HG03558 (cell line): ENCODE measurements around the gene CACNA2D4.

Experiments used
- ATAC-seq: cut with Tn5 transposase; IDR thresholded peaks from one replicate; pipeline ENCODE4 v1.9.1; 2021; ENCODE audit warnings: moderate number of reproducible peaks; ENCODE audit not compliant: unreplicated experiment; ENCODE audit errors: extremely low read depth

Gene CACNA2D4

DNA sequence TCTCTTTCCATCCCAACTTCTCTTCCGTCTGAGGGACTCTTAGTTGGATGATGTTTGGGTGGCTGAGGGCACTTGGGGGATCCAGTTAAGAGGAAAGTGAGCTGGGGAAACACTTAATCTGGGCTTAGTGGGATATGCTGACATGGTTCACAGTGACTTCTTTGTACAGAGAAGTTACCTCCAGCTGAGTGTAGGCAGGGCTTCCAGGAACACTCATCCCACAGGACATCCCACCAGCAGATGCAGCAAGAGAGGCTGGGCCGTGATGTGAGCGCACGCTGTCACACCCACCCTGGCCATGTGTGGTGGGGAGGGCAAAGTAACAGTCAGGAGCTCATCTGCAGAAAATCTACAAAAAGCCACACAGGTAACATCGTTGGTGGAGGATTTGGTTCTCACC, 832 bp upstream of the CACNA2D4 start:
- ATAC-seq: no peak

DNA sequence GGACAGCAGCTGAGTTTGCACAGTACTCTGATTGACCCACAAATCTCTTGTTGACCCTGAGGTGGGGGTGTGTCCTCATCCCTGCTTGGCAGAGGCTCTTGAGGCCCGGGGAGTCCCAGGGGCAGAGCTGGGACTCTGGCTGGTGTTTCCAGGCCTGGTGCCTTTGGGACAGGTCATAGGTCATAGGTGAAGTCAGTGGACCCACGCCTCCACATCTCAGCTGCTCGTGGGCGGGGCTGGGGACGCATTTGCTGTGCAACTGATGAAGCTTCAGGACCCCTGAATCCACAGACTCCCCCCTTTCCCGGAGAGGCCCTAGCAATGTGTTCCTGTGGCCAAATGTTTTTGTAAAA, 408 bp upstream of the CACNA2D4 start:
- no peak for ATAC-seq

DNA sequence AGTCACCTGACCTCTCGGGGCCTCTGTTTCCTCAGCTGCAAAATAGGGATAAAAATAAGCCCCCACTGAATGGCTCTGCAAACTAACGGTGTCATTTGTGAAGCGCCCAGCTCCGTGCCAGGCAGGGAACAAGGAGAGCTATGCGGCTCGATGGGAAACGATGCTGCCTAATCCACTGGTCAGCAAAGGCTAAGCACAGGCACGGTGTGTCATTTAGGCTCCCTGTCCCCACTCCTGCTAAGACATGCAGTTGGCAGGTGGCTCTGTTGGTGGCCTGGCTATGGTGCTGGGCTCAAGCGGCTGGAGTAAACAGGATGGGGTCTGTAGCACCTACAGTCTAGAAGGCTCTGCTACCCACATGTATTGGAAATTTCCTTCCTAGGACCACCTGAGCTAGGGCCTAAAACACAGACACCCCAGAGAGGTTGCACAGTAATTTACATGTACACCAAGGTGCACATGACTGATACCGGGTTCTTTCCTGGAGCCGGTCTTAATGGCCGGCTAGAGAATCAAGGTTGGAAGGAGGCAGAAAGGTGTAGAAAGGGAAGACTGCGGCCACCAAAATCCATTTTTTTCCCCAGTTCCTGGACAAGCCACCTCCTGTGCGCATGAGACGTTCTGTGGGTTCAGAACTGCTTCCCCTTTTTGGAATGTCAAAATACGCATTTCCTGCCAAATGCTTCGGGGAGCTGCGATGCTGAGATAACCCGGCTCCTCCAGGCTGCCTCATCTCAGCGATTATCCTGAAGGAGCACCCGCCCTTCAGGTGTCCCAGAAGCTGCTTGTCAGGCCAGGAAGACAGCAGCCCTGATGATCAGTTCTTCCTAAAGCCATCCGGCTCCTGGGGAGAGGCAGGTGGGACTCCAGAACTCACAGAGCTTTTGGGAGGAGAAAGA, 1.0 kb downstream of the CACNA2D4 start:
- ATAC-seq: no peak

DNA sequence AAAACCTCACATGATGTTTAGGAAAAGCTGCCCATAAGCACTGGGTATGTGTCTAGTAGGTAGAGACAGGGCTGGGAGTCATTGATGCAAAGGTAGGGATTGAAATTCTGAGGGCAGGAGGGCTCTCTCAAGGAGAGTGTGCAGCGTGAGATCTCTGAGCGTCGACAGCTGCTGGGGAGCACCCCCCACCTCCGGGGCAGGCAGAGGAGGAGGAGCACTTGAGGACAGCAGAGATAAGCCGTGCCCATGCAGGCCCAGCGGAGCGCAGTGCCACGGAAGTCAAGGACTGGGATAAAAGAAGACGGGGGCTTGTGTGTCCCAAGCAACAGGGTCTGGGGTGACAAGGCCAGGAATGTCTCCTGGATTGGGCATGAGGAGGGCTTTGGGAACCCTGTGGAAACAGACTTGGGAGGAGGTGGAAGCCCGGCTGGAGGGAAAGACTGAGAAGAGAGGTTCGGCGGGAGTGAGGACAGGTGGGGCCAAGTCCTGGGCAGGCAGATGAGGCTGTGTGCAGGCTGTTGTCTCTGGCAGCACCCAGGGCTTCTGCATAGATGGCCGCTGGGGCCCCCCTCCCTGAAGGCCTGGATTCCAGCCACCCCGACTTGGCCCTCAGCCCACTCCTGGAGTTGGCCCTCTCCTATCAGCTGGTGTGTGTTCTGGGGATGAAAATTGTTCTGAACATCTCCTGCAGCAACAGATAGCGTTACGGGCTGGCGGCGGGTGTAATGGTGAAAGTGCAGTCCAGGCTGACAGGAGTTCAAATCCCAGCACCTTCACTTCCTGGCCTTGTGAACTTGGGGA, 1.9 kb downstream of the CACNA2D4 start:
- no peak for ATAC-seq

DNA sequence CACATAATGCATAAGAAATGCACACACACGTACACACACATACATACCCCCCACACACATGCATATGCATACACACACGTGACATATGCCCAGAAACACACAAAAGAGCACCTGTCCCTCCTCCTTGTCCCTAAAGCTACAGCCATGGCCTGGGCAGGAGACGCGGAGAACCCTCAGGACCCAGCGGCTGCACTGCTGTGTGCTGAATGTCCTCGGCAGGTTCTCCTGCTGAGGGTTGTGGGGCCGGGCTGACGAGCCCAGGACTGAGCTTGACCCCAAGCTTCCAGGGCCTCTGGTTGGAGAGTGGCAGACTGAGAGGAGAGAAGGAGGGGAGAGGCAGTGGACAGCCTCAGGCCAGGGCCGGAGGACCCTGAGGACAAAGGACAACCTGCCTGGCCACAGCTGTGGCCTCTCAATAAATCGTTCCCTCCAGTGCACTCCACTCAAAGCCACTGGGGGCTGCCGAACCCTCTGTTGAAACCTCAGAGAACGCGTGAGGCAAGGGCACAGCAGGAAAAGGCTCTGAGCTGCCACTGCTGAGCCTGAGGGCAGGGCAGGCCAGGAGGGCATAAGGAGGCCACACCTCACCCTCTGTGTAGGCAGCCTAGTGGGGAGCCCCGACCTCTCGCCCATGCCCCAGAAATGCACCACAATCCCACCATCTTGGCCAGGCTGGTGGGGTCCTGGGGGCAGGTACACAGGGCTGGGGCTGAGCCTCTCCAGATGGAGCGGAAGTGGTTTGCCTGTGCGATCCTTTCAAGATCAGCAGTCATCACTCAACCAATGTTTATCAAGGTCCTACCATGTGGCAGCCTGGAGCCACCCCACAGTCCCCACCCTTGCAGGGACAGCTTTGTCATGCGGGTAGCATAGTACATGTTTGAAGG, 3.1 kb downstream of the CACNA2D4 start:
- no peak for ATAC-seq

DNA sequence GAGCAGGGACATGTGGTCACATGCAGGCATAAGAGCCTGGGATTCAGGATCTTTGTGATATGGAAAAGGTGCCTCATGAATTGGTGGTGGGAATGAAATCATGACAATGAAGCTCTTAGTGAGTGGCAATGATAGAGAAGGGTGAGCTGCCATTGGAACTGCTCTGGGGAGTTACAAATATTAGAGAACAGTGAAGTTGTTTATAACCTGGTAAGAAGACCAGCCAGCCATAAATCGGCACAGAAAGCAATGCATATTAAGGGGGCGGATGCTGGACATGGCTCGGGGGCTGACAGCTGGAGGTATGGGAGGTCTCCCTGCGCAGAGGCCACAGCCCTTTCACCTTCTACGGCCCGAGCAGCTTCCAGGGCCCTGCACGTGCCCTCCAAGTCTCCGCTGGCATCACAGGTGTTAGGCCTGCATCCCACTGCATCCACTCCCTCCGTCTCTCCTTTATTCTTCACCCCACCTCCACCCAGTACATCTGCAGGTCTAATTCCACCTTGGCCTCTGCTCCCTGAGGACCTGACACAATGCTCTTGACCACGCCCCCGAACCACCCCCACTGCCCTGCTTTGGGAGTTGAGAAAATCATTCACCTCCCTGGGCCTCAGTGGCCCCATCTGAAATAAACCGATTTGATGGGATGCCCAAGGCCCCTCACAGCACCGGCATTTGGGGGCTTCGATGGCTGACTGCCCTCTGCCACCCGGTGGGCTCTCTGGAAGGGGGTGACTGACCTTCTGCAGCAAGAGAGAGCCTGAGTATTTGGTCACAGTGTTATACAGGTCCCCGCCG, 4.1 kb downstream of the CACNA2D4 start:
- ATAC-seq: no peak

DNA sequence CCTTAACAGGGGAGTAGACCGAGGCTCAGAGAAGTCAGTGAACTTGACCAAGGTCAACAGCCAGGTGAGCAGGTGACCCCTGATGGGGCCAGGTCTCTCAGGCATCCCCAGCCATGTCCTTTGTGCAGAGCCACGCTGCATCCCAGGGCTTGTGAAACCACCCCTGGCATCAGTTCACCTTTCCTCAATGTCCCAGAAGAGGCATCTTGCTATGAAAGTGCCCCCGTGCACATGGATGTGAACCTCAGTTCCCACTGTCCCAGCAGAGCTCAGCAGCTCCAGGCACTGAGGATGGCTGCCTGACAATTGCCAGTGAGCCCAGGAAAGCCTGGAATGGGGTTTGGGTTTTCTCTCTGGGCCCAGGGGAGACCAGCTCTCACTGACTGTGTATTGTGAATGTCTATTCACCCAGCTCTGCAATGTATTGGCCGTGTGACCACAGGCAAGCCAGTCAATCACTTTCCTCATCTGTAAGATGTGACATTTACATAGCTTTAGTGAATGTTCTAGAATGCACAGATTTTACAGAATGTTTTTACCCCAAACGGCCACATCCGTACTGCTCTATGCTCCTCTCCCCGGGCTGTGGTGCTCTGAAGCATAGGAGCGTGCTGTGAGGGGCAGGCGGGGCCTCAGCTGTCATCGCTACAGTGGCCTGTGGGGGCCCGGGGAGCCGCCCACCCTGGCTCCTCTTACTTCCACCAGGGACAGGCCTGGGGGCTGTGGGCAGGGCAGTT, 4.9 kb downstream of the CACNA2D4 start:
- ATAC-seq: no peak

DNA sequence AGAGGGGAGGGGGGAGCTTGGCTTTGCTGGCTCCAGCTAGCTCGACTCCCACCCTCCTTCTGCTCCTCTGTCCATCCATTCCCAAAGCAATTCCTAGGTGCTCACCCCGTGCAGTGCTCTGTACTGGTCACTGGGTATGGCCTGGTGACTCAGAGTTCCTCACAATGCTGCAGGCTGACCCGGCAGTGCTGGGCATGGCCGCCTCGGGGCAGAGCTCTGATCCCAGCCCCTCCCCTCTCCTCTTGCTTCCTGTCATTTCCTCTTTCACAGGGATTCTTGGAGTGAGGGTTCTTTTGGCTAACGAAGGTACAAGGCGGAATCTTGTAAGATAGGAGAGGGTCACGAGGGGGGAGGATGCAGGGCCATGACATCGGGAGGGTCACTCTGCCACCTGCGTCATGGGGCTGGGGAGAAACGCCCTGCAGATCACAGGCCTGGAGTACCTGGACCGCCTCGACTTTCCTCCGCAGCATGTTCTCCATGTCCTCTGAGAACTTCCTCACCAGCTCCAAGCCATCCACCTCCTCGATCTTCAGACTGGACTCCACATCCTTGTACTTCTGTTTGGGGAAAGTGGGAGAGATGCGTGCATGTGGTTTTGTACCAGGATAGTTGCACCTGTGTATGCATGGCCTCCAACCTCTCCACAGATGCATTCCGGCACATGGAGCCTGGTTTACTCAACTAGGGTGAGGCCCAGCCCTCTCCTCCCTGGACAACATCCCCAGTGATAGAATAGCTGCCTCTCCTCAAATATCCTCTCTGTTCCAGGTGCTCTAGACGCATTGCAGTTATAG, 5.7 kb downstream of the CACNA2D4 start:
- no peak for ATAC-seq

DNA sequence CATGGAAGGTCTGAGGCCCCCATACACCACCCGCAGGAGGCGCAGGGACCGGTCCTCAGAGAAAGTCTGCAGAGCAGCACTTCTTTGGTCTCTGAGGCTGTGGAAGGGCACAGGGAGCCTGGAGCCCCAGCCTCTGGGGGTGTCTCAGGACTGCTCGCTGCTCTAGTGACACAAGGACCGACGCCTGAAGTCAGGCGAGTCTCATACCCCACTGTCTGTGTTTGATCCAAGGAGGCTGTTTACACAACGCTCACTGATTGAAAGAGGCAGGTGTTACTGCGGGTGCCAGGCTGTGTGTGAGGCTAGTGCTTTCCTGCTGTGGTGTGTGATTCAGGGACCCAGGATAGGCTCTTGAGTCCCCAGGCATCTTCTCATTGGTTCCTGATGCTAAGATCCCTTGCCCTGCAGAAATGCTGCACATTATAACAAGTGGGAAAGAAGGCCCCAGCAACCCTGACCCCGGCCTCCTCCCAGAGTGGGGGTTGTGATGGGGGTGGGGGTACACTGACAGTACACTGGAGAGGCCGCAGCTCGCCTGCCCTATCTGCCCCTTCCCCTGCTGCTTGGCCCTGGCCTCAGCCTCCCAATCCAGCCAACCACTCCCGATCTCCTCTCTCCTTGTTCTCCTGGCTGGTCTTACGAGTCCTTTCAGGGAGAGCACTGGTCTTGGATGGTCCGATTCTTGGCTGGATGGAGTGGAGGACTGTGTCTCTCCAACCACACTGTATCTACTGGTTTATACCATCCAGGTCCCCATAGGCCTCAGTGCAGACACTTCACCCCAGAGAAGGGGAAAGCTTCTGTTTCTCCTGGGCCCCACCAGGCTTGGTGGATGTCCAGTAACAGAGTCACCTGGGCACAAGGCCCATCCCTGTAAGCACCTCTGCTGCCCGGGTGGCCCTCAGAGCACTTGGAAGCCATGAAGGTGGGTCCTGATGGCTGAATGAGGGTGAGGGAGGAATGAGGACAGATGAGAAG, 6.6 kb downstream of the CACNA2D4 start:
- ATAC-seq: no peak

DNA sequence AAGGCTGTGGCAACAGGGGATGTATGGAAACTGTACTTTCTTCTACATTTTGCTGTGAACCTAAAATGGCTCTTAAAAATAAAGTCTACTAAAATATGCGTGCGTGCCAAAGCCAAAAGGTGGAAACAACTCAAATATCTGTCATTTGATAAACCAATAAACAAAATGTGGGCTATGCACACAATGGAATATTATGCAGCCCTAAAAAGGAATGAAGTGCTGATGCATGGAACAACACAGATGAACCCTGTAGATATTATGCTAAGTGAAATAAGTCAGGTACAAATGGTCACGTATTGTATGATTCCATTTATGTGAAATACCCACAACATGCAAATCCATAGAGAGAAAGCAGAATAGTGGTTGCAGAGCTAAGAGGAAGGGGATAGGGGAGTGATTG, 8.0 kb downstream of the CACNA2D4 start:
- ATAC-seq: no peak

DNA sequence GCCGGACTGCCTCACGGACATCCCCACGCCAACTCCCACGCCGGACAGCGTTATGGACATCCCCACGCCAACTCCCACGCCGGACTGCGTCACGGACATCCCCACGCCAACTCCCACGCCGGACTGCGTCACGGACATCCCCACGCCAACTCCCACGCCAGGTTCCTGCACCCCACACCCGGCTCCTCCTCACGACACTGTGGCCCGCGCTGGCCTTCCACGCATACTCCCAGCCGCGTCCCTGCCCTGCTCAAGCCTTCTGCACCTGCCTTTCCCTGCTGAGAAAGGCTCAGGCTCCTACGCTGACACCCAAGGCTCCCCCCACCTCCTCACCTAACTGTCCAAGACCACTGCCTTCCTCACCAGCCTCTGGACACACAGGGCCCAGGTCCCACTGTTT, 9.7 kb downstream of the CACNA2D4 start:
- ATAC-seq: no peak

DNA sequence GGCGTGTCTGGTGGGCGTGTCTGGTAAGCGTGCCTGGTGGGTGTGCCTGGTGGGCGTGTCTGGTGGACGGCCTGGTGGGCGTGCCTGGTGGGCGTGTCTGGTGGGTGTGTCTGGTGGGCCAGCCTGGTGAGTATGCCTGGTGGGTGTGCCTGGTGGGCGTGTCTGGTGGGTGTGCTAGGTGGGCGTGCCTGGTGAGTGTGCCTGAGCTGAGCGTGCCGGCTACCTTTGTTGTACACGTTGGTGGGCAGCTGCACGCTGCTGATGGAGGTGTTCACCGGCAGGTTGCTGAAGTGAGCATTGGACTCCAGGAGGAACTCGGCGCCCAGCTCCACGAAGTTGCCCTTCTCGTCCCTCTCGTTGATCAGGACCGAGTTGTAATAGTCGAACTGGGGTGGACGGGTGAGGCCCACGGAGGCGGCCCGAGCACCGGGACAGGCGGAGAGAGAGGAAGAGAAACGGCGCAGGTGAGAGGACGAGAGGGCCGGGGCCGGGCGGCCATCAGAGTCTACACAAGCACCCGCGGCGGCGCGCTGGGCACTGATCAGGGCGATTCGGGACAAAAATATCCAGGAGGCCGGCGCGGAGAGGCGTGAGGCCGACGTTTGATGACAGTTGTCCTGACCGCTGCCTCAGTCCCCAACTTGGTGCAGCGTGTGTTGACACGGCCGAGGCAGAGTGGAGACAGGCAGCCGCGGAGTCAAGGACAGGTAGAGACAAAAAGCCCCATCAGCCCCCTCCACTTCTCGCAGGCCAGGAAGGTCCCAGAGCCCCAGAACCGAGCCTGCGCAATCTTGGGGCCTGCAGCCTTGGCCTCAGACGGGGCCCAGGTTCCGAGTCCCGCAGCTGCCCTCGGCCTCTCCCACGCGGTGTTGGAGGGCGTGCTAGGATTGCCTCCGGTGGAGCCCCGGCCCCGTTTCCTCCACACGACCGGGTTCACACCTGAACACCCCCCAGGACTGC, 10.5 kb downstream of the CACNA2D4 start:
- no peak for ATAC-seq

DNA sequence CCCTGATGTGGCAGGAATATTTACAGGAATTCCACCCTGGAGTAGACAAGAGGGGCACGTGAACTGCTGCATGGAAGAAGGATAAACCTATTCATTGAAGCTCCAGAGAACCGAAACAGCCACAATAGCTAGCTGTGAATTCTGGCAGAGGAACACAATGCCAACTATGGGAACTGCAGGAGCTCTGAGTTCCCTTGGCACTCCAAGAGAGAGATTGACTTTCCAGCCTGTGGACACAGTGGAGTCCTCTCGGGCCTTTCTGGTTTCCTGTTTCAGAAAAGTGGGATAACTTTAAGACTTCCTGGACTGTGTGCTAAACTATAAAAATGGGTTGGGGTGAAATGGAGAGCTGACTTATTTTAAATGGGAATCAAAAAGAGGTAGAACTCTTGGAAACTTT, 11.9 kb downstream of the CACNA2D4 start:
- no peak for ATAC-seq

DNA sequence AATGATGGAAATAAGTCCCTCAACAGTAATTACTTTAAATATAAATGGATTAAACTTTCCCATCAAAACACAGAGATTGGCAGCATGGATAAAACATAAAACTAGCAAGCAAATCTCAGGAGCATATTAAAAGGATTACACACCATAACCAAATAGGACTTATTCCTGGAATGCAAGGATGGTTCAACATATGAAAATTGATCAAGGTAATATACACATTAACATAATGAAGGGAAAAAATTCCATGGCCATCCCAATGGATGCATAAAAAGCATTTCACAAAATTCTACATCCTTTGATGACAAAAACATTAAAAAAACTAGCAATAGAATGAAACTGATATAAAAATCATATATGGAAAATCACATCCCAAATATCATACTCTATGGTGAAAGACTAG, 13.6 kb downstream of the CACNA2D4 start:
- no peak for ATAC-seq

DNA sequence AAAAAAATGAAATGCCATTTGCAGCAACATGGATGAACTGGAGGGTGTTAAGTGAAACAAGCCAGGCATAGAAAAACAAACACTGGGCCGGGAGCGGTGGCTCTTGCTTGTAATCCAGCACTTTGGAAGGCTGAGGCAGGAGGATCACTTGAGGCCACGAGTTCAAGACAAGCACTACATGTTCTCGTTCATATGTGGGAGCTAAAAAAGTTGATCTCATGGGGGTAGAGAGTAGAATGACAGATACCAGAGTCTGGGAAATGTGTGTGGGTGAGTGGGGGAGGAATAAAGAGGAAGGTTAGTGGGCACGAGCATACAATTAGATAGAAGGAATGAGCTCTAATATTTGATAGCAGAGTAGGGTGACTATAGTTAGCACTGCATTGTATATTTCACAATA, 21.5 kb downstream of the CACNA2D4 start:
- ATAC-seq: no peak

DNA sequence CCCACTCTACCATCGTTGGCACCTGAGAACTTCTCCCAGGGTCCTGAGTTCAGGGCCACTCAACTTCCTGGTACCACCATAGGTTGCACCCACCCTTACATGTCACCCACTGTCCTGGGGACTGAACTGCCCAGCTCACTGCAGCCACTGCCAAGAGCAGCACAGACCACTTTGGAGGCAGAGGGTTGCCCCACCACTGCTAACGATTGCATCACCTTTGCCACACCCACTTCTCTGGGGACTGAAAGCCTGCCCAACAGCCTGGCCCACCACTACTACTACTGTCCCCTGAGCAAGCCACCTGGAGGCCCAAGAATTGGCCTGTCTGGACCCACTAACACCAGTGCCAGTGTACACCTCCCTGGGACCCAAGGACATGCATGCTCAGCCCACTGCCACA, 27.6 kb downstream of the CACNA2D4 start:
- no peak for ATAC-seq
